ENCODE results near the gene COX14.

GRCh38 chr12:50090391-50090790, 21.6 kb upstream of the COX14 start:
- TF ChIP-seq EZH2 (IDR thresholded peaks at IDR 0.05; ENCODE audit: insufficient read depth, poor library complexity, severe bottlenecking) (no peak), EZH2phosphoT487 (IDR thresholded peaks at IDR 0.05; ENCODE audit: insufficient read depth, low read depth) (no peak)
